HG02759 (cell line): ENCODE data around the gene ANKRD11.
"Not testable (repeated sequence)": the region's sequence is repeated elsewhere in the genome, so short reads cannot be mapped to it uniquely, and the experiment has no call there.

Experiments used
- ATAC-seq: cut with Tn5 transposase; IDR thresholded peaks from one replicate; pipeline ENCODE4 v1.9.1; 2021; ENCODE audit warnings: mild to moderate bottlenecking, moderate library complexity; ENCODE audit not compliant: unreplicated experiment

The ANKRD11 gene

DNA sequence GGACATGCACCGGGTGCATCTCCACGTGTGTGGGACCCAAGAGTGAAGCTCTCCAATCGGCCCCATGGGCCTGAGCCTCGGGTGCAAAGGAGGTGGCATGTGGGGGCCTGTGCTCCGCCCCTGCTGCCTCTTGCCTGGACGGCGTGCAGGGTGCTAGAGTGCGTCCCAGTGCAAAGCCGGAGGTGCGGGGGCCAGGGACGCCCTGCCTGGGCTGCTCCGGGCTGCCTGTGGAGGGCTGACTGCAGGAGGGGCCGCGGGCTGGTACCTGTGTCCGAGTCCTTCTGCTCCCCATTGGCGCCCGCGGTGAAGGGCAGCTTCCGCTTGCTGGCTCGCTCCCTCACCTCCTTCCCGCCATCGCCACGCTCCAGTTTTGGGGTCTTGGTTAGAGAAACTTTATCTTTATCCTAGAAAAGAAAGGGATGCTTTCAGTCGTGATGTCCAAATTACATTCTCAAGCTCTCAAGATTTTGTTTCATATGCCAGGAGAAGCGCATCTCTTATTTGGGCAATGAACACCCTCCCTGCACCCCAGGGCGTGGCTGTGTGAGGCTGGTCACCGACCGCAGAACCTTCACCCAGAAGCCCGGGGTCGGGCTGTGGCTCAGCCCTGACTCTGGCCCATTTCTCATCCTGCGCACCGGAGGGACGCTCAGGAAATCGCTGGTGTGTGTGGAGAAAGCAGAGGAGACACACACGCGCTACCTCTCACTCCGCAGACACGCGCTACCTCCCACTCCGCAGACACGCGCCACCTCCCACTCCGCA, 185.2 kb downstream of the ANKRD11 start:
- ATAC-seq = no peak

DNA sequence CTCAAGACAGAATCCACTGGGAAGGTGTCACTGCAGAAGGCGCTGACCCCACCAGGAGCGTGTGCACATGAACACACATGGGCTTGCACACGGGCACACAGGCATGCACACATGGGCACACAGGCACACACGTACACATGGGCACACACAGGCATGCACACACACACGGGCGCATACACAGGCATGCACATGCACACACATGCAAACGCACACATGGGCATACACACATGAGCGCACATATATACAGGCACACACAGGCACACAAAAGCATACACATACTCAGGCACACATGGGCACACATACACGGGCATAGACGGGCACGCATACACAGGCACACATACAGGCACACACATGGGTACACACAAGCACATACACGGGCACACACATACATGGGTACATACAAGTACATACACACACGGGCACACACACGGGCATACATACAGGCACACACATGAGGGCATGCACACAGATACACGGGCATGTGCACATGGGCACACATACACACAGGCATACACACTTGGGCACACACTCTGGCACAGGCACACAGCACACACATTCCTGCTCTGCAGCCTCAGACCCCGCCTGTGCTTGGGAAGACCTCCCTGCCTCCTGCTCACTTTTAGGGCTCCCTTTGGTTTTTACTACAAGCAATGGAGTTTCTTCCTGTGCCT, 186.0 kb downstream of the ANKRD11 start:
- ATAC-seq = no peak

DNA sequence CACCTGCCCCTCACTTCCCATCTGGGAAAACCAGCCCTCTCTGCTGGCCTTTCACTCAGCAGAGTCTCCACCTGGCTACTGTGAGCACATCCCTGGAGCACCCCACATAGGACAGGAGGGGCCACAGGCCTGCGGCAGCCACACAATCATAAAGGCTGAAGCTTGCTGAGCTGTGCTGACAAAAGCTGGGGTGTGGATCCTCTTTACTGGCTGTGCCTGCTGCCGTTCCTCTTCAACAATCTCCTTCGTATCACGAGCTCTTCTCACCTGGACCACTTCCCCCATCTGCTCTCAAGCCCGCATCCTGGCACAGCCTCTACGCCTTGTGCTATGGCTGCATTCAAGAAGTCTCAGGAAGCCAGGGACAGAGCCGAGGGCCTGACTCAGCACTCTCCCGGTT, 186.7 kb downstream of the ANKRD11 start:
- no peak for ATAC-seq

DNA sequence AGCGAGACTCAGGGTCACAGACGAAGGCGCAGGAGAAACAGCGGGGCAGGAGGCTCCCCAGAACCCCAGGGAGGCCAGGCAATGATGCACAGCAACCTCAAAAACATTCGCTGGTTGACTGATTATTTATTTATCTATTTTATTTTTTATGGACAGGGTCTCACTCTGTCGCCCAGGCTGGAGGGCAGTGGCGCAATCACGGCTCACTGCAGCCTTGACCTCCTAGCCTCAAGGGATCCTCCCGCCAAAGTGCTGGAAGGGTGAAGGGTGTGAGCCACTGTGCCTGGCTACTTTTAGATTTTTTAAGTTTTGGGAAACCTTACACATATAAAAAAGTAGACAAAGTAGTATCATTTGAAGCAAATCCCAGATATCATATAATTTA, 189.4 kb downstream of the ANKRD11 start:
- no peak for ATAC-seq

DNA sequence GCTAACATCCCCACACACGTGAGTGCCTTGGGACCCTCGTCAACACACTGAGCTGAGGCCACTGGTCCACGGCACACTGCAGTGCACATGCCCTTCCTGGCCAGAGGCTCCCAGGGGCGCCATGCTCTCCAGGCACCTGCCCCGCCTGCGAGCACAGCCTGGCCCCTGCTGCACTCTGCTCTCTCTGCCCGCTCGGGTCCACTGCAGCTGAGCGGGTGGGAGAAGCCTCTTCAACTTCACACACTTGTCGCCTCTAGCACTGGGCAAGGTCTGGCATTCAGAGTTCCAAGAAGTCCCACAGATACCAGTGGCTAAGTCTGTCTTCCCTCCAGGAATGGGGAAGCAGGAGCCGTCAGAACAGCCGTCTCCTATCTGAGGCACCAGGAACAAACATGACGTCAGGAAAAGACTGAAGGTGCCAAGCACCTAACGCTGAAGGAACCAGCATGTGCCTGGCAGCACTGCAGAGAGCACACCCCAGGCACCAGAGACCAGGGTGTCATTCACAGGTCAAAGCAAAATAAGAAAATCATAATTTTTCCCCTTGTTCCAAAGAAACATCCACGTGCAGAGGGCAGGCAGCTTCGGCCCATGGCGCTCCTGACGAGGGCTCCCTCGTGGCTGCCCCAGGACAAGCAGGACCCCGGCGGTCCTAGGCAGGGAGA, 189.9 kb downstream of the ANKRD11 start:
- no peak for ATAC-seq

DNA sequence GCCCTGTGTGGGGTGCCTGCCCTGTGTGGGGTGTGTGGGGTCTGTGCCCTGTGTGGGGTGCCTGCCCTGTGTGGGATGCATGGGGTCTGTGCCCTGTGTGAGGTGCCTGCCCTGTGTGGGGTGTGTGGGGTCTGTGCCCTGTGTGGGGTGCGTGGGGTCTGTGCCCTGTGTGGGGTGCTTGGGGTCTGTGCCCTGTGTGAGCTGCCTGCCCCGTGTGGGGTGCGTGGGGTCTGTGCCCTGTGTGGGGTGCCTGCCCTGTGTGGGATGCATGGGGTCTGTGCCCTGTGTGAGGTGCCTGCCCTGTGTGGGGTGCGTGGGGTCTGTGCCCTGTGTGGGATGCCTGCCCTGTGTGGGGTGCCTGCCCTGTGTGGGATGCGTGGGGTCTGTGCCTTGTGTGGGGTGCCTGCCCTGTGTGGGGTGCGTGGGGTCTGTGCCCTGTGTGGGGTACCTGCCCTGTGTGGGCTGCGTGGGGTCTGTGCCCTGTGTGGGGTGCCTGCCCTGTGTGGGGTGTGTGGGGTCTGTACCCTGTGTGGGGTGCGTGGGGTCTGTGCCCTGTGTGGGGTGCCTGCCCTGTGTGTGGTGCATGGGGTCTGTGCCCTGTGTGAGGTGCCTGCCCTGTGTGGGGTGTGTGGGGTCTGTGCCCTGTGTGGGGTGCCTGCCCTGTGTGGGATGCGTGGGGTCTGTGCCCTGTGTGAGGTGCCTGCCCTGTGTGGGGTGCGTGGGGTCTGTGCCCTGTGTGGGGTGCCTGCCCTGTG, 190.8 kb downstream of the ANKRD11 start:
- ATAC-seq = not testable (repeated sequence)

DNA sequence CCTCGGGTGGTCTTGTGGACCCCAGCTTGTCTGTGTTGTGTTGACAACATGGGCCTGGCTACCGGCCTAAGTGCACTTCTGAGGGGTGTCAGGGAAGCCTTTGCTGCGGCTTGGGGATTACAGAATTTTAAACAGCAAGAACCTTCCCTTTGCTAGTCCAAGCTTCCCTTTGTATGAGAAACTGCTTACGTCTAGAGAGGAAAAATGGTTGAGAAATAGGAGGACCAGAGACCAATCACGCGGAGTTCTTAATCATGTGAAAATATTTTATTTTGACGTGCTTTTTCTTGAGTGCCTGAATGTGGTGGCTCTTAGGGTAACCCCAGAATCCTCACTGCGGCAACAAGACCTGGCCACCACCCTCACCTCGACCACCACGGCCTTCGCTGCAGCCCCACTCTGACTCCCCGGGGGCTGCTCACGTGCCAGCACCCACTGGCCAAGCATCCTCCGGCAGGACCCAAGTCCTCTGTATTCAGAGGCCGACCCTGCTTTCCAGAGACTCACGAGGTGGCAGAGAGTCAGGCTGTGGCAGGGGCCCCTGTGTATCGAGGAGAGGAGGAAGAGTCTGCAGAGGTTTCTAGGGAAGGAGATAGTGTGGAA, 191.6 kb downstream of the ANKRD11 start:
- ATAC-seq = no peak

DNA sequence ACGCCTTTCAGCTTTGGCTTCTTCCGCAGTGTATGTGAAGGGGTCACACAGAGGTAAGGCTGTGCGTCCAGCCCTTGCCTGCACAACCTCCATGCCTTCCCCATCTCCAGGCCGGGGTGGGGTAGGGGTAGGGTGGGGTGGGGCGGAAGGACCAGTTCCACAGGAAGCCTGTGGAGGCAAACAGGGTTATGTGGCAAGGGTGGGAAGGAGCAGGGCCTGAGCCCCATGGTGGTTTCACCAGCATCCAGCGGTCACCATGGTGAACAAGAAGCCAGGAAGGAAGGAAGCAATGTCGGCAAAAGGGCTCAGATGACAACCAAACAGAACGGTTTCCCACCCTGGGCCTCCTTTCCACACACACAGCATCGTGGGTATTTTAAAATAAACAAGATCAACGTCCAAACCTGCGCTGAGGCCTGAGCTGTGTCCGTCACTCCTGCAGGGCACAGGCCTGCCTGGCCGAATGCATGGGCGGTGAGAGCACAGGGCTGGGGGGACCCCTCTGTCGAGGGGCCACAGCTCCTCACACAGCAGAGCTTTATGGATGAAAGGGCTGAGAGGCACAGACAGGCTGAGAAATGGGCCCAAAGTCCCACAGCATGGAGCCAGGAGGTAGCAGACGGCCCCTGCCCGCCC, 192.3 kb downstream of the ANKRD11 start:
- ATAC-seq = no peak

DNA sequence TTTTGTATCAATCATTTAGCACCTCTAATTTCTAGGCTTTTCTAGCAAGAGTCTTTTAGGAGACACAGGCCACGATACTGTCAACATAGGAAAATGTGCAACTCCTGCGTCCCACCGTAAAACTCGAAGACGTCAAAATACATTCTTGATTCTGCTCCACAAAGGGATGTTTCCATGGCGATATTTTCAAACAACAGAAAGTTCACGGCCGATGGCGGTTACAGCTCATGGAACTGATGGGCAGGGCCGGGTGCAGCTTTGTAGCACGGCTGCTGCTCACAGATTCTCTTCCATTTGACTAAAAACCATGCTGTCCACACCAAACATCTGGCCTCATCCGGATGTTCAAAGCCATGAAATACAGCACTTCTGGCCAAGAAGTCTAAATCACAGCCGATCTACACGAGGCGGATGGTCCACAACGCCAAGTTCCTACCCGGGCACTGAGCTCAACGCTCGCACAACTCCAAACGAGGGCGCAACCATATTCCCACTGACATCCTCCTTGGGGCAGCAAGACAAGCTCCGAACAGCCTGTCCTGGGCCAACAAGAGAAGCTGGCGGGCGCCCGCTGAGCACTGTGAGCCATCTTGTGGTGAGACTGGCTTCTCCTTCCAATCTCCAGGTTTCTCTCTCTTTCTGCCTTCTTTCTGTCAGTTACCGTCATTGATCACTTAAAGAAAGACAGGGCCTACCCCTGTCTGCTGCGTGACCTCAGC, 193.0 kb downstream of the ANKRD11 start:
- ATAC-seq = no peak

DNA sequence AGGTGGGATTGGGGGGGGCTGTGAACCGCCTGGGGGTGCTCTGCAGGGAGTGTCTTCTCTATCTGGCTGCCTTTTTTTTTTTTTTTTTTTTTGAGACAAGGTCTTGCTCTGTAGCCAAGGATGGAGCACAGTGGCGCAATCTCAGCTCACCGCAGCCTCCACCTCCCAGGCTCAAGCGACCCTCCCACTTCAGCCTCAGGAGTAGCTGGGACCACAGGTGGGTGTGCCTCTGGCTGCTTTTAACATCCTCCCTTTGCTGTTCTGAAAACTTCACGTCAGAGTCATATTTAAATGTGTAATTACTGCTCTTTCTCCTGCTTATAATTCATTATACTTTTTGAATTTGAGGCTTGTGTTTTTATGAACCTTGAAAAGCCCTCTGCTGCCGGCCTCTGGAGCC, 194.4 kb downstream of the ANKRD11 start:
- no peak for ATAC-seq

DNA sequence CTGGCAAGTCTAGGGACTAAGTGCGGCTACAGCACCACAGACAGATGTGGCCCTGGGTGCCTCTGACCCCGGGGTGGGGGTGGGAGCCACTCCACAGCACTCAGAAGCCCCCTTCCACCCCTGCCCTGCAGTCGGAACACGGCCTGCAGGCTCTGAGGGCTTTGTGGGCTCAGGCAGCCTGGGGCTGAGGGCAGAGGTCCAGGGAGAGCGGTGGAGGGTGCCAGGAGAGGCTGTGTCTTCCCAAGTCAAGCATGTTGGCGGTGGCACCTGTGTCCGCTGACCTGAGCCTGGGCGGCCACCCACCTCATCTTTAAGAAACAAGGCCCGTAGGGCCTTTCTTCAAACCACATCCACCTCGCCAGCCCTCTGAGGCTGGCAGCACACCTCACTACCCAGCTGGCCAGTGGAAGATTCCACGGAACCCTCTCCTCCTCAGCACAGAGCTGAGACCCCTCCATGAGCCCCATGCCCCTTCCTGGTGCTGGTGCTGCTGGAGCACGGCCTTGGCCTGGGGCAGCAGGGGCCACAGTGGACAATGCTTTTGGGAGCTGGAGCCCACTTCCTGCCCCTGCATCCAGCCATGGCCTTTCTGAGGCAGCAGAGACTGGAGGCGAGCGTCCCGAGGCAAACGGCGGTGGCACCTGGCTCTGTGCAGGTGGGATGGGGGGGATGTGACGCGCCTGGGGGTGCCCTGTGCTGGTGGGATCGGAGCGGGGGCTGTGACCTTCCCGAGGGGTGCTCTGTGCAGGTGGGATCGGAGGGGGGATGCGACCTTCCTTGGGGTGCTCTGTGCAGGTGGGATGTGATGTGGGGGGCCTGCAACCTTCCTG, 195.1 kb downstream of the ANKRD11 start:
- no peak for ATAC-seq

DNA sequence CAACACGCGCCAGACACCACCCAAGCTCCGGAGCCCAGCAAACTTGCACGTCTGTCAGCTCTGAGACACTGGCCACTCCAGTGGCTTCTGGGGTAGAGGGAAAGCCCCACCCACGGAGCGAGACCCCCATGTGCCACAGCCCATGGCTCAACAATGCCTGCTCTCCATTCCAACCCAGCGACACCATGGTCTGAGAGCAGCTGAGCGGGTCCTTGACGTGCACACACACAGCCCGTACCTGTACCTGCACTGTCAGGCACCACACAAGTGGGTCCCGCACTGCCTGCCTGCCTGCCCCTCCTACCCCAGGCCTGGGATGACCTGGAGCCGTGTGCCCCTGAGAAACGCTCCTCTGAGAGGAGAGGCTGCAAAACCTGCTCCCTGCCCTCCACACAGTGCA, 195.9 kb downstream of the ANKRD11 start:
- ATAC-seq = no peak

DNA sequence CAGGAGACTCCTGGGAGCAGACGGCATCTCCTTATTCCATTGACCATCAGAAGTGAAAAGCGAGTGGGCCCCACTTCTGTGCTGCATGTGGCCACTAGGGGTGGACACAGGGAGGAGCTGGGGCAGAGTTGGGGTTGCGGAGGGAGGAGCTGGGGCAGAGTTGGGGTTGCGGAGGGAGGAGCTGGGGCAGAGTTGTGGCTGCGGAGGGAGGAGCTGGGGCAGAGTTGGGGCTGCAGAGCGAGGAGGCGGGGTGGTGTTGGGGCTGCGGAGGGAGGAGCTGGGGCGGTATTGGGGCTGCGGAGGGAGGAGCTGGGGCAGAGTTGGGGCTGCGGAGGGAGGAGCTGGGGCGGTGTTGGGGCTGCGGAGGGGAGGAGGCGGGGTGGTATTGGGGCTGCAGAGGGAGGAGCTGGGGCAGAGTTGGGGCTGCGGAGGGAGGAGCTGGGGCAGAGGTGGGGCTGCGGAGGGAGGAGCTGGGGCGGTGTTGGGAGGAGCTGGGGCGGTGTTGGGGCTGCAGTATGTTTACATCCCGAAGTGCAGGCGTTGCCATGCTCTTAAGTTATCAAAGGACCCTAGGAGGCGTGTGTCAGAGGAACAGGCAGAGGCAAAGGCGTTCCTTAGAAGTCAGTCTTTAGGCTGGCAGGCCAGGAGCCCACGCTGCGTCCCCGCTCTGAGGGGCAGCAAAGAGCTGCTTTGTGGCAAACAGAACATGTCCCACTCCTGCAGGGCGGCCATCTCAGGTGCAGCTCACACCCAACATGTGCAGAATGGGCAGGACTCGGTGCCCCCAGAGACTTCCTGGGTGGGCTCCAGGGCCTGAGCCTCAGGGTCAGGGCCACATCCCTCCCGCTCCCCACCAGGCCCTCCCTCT, 196.9 kb downstream of the ANKRD11 start:
- no peak for ATAC-seq

DNA sequence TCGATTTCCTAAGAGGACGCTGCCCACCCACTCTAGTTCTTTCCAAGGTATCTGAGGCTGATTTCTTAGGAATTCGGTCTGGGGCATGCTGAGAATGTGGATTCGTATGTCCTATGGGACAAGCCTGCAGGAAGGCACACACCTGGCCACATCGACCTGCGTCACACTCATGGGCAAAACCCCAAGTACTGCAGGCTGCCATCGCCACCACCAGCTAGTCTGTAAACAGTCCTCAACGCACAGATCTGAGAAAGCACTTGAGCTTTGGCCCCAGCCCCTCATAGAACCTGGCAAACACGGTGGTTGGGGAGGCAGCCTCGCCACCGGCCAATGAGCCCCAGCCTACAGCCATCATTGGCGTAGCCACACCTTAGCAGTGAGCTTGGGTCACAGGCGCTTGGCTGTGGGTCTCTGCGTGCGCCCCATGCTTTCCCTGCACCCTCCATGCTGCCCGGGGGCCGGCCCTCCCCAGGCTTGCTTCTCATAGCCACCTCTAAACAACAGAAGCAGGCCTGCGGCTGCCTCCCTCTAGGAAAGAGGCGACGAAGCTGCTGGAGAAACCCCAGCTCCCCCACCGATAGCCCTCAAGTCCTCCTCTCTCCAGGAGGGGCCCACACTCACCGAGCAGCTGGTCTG, 197.8 kb downstream of the ANKRD11 start:
- no peak for ATAC-seq

DNA sequence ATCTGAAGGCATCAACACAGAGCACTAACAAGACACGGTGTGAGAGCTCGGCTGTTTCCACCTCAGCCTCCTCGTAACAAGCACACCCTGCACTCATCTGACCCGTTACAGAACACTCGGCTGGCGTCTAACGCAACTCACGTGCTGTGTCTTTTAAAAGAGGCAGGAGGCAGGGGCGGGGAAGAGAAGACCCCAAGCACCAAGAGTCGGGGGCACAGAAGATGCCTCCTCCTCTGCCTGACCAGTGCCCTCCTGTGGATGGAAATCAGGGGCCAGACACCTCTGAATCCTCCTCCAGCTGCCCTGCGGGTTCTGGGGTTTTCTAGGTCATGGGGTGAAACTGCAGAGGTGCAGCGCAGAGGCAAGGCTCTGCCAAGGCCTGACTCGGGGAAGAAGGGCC, 198.6 kb downstream of the ANKRD11 start:
- ATAC-seq = no peak

DNA sequence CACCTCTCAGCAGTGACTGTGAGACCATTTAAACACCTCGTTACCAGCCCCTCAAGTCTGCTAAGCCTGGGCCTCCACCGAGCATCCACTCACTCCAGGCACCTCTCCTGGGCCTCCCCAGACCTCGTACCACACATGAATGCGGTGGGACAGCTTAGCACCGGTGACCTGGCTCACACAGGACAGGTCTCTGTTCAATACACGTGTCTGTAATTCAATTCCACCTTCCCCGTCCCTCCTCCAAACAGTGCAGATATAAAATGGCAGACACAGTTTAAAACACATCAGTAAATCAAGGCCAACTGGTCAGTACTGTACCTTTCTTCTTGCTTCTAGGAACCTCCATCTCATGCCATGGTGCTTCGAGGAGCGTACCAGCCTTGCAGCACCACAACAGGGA, 199.0 kb downstream of the ANKRD11 start:
- no peak for ATAC-seq

DNA sequence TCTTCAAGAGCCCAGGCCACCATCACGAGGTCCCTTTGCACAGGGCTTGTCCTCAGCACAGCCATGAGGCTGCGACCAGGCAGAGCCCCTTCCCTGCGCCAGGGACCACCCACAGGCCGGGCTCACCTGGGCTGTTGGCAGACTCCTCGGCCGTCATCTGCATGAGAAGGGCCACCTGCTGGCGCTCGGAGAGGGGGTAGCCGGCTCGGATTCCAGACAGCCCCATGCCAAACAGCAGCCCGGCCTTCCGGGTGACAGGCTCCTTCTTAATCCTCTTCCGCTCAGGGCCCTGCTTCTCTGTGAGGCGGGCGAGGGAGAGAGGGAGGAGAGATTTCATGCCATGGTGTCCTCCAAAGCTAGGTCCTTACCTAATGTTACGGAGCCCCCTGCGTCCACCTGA, 199.5 kb downstream of the ANKRD11 start:
- no peak for ATAC-seq

DNA sequence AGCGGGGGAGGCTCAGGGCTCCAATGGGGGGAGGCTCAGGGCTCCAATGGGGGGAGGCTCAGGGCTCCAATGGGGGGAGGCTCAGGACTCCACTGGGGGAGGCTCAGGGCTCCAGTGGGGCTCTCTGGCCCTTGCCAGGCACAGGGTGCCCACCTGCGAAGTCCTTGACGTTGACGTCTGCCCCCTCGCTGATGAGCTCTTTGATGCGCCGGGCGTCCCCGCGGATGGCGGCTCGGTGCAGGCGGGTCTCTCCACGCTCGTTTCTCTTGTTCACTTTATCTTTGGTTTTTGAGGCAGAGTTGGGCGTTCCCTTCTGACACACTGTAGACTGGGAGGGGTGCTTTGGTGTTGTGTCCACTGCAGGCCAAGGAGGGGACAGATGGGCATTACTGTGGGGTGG, 199.9 kb downstream of the ANKRD11 start:
- ATAC-seq = no peak
